DOHH2 (cell line): ENCODE measurements around the gene DCLK2.

Source experiments
- H3F3A ChIP-seq: fragments of 200-600 bp; sonication (generic), shearing (Covaris generic); 2 replicates; pipeline ENCODE4 v1.6.0; 2016; ENCODE audit warnings: antibody characterized with exemption, mild to moderate bottlenecking; ENCODE audit not compliant: control insufficient read depth, insufficient read depth
- H3K27ac ChIP-seq: fragments of 200-600 bp; sonication (generic); 2 replicates; pipeline ENCODE4 v1.5.1; 2014; ENCODE audit warnings: low read depth, mild to moderate bottlenecking, low read length, moderate library complexity
- H3K27me3 ChIP-seq: fragments of 200-600 bp; sonication (generic); 2 replicates; pipeline ENCODE4 v1.6.1; 2014; ENCODE audit warnings: mild to moderate bottlenecking, low read length, mixed read lengths; ENCODE audit not compliant: control insufficient read depth
- H3K36me3 ChIP-seq: fragments of 200-600 bp; sonication (generic); 2 replicates; pipeline ENCODE4 v1.6.1; 2014; ENCODE audit warnings: mild to moderate bottlenecking, low read length, moderate library complexity, mixed read lengths; ENCODE audit not compliant: control insufficient read depth
- H3K4me1 ChIP-seq: fragments of 200-600 bp; sonication (generic); 2 replicates; pipeline ENCODE4 v1.6.1; 2014; ENCODE audit warnings: mild to moderate bottlenecking, low read length, mixed read lengths; ENCODE audit not compliant: control insufficient read depth
- H3K4me2 ChIP-seq: fragments of 200-600 bp; sonication (generic); 2 replicates; pipeline ENCODE4 v1.6.0; 2014; ENCODE audit warnings: mild to moderate bottlenecking, low read length, moderate library complexity
- H3K4me3 ChIP-seq: fragments of 200-600 bp; sonication (generic); 2 replicates; pipeline ENCODE4 v1.5.1; 2014; ENCODE audit warnings: mild to moderate bottlenecking, low read length, mixed read lengths
- H3K79me2 ChIP-seq: fragments of 200-600 bp; sonication (generic); 2 replicates; pipeline ENCODE4 v1.6.1; 2014; ENCODE audit warnings: mild to moderate bottlenecking, low read length, mixed read lengths; ENCODE audit not compliant: control insufficient read depth
- H3K9me2 ChIP-seq: fragments of 200-600 bp; sonication (generic); replicated peaks from 2 replicates; pipeline ENCODE4 v1.6.1; 2014; ENCODE audit warnings: mild to moderate bottlenecking, low read length, mixed read lengths; ENCODE audit not compliant: control insufficient read depth
- H3K9me3 ChIP-seq: fragments of 200-600 bp; sonication (generic); 2 replicates; pipeline ENCODE4 v1.6.1; 2014; ENCODE audit warnings: antibody characterized with exemption, low read length, mixed read lengths; ENCODE audit not compliant: control insufficient read depth, insufficient read depth
- H4K20me1 ChIP-seq: fragments of 200-600 bp; sonication (generic); 2 replicates; pipeline ENCODE4 v1.6.0; 2014; ENCODE audit warnings: low read depth, mild to moderate bottlenecking, antibody characterized with exemption, low read length, moderate library complexity; ENCODE audit not compliant: control insufficient read depth, insufficient read depth
- CTCF ChIP-seq: fragments of 200-600 bp; sonication (generic); IDR thresholded peaks from one replicate; pipeline ENCODE4 v1.5.1; 2014; ENCODE audit warnings: antibody characterized with exemption, mild to moderate bottlenecking, low read depth, low read length; ENCODE audit not compliant: poor library complexity, severe bottlenecking
- EZH2phosphoT487 ChIP-seq: fragments of 200-600 bp; sonication (generic); IDR thresholded peaks from 2 replicates; pipeline ENCODE4 v1.6.1; 2017; ENCODE audit warnings: borderline replicate concordance, mild to moderate bottlenecking, antibody characterized with exemption, low read length, moderate library complexity, mixed read lengths

The DCLK2 gene

DNA sequence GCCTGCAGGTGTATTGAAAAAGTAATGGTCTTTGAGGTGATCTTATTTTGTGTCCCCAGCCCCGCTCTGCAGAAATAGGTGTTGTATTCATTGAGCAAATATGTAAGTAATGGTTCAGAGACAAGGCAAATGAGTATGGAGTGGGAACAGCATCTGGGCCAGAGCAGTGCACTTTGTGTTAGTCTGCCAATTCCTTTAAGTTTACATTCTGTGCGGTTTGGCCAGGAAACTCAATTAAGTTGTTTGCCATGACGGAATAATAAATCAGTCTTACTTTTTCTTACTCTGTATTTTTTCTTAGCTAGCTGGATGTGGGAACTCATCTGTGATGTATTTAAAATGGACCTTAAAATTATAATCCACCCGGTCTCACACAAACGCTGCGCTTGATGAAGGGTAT, 12.6 kb downstream of the DCLK2 start:
- Histone ChIP-seq H3K9me3 (no peaks in the 10 kb centered on the region), H3K27ac (no peak overlapping the region), H3K4me1 (no peaks in the 10 kb centered on the region), H3K9me2 (no peaks in the 10 kb centered on the region), H3K4me2 (no peak overlapping the region), H3K36me3 (no peaks in the 10 kb centered on the region), H3K4me3 (no peak overlapping the region), H3F3A (no peaks in the 10 kb centered on the region), H3K79me2 (no peaks in the 10 kb centered on the region), H4K20me1 (no peaks in the 10 kb centered on the region), H3K27me3 (no peaks in the 10 kb centered on the region)
- TF ChIP-seq EZH2phosphoT487 (no peak), CTCF (no peak)

- Histone ChIP-seq H3K36me3 (no peaks in the 10 kb centered on the region), H4K20me1 (no peaks in the 10 kb centered on the region), H3K27me3 (no peaks in the 10 kb centered on the region), H3K4me3 (no peak overlapping the region), H3K4me1 (no peaks in the 10 kb centered on the region), H3K4me2 (no peak overlapping the region), H3F3A (no peaks in the 10 kb centered on the region), H3K27ac (no peak overlapping the region), H3K9me2 (no peaks in the 10 kb centered on the region), H3K79me2 (no peaks in the 10 kb centered on the region), H3K9me3 (no peaks in the 10 kb centered on the region)
- no peak for TF ChIP-seq CTCF
- TF ChIP-seq EZH2phosphoT487 = no peak
Measured at GRCh38 chr4:150094676-150095075, 16.4 kb downstream of the DCLK2 start.

GRCh38 chr4:150096625-150097024, 18.4 kb downstream of the DCLK2 start:
- Histone ChIP-seq H4K20me1 (no peaks in the 10 kb centered on the region), H3K36me3 (no peaks in the 10 kb centered on the region), H3K9me3 (no peaks in the 10 kb centered on the region), H3K79me2 (no peaks in the 10 kb centered on the region), H3K4me3 (no peak overlapping the region), H3K4me2 (no peak overlapping the region), H3K4me1 (no peaks in the 10 kb centered on the region), H3K27ac (no peak overlapping the region), H3K9me2 (no peaks in the 10 kb centered on the region), H3K27me3 (no peaks in the 10 kb centered on the region), H3F3A (no peaks in the 10 kb centered on the region)
- TF ChIP-seq EZH2phosphoT487 (no peak), CTCF (no peak)

GRCh38 chr4:150098214-150098613, 20.0 kb downstream of the DCLK2 start:
- Histone ChIP-seq H3K27ac (no peak overlapping the region), H3K4me3 (no peak overlapping the region), H3K4me2 (no peak overlapping the region), H3K79me2 (no peaks in the 10 kb centered on the region), H3K9me3 (no peaks in the 10 kb centered on the region), H3F3A (no peaks in the 10 kb centered on the region), H3K9me2 (no peaks in the 10 kb centered on the region), H3K36me3 (no peaks in the 10 kb centered on the region), H3K4me1 (no peaks in the 10 kb centered on the region), H3K27me3 (no peaks in the 10 kb centered on the region), H4K20me1 (no peaks in the 10 kb centered on the region)
- TF ChIP-seq EZH2phosphoT487 (no peak), CTCF (no peak)
